ENCODE results near the gene SF3A2.

GRCh38 chr19:2232286-2233151, 4.1 kb upstream of the SF3A2 start:
- no peak for TF ChIP-seq ZBTB1 (tag by site-specific recombination; IDR thresholded peaks at IDR 0.05)
- TF ChIP-seq SCRT2 (tag by site-specific recombination; IDR thresholded peaks at IDR 0.05), result no peak
- TF ChIP-seq, protein P1, sequence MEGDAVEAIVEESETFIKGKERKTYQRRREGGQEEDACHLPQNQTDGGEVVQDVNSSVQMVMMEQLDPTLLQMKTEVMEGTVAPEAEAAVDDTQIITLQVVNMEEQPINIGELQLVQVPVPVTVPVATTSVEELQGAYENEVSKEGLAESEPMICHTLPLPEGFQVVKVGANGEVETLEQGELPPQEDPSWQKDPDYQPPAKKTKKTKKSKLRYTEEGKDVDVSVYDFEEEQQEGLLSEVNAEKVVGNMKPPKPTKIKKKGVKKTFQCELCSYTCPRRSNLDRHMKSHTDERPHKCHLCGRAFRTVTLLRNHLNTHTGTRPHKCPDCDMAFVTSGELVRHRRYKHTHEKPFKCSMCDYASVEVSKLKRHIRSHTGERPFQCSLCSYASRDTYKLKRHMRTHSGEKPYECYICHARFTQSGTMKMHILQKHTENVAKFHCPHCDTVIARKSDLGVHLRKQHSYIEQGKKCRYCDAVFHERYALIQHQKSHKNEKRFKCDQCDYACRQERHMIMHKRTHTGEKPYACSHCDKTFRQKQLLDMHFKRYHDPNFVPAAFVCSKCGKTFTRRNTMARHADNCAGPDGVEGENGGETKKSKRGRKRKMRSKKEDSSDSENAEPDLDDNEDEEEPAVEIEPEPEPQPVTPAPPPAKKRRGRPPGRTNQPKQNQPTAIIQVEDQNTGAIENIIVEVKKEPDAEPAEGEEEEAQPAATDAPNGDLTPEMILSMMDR (tag by site-specific recombination; IDR thresholded peaks at IDR 0.05), result no peak
- 0 out of 2 replicates have a peak, but pooled peaks have one; percentile 42 for TF ChIP-seq ZSCAN30 (tag by site-specific recombination; IDR thresholded peaks at IDR 0.05)
